Measurements from ENCODE around the gene VPS37C.
"Not testable (repeated sequence)": the region's sequence is repeated elsewhere in the genome, so short reads cannot be mapped to it uniquely, and the experiment has no call there.

The VPS37C gene

DNA sequence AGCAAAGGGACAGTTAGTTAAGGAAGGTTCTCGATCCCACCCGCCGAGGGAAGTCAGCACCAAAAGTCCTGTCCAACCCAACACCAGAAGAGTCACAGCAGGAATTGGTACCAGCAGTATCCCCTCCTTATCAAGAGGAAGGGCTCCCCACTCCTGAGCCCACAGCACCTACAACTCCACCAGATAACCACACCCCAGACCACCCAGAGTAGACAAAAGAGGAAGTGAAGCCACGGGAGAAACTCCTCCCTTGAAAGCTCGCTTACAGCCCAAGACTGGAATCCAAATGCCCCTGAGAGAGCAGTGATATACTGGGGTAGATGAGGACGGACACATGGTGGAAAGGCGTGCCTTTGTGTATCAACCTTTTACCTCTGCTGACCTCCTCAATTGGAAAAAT is 66.2 kb downstream of the VPS37C start:
- no peaks in the 10 kb centered on the region; the same call in 1 of the 2 replicates for H3K79me2 ChIP-seq (ENCODE audit: low read length)
- no peak for TF ChIP-seq EZH2phosphoT487 (IDR thresholded peaks at IDR 0.05; ENCODE audit: low read depth)
- TF ChIP-seq, protein P1, sequence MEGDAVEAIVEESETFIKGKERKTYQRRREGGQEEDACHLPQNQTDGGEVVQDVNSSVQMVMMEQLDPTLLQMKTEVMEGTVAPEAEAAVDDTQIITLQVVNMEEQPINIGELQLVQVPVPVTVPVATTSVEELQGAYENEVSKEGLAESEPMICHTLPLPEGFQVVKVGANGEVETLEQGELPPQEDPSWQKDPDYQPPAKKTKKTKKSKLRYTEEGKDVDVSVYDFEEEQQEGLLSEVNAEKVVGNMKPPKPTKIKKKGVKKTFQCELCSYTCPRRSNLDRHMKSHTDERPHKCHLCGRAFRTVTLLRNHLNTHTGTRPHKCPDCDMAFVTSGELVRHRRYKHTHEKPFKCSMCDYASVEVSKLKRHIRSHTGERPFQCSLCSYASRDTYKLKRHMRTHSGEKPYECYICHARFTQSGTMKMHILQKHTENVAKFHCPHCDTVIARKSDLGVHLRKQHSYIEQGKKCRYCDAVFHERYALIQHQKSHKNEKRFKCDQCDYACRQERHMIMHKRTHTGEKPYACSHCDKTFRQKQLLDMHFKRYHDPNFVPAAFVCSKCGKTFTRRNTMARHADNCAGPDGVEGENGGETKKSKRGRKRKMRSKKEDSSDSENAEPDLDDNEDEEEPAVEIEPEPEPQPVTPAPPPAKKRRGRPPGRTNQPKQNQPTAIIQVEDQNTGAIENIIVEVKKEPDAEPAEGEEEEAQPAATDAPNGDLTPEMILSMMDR (IDR thresholded peaks at IDR 0.05; ENCODE audit: low read depth, low read length): no peak
- H2AFZ ChIP-seq (ENCODE audit: low read depth, low read length): no peak overlapping the region
- peak overlapping the region; percentile 15; the same call in 1 of the 2 replicates for H3K4me3 ChIP-seq (ENCODE audit: low read length)
- no peaks in the 10 kb centered on the region for H4K20me1 ChIP-seq (ENCODE audit: insufficient read depth, low read length)
- peak overlapping the region; percentile 55 for H3K4me2 ChIP-seq (ENCODE audit: low read length)
- 0 out of 2 replicates have a peak, but pooled peaks cover 4% of the 10 kb centered on the region for H3K9me3 ChIP-seq (ENCODE audit: insufficient read depth, low read length)
- H3K27ac ChIP-seq (ENCODE audit: low read length): peak overlapping the region; percentile 64
- no peaks in the 10 kb centered on the region for H3K36me3 ChIP-seq (replicated peaks; ENCODE audit: low read depth, low read length)
- H3K27me3 ChIP-seq (ENCODE audit: low read depth, low read length): no peaks in the 10 kb centered on the region
- peaks cover 90% of the 10 kb centered on the region for H3K4me1 ChIP-seq (ENCODE audit: low read length)
- H3K9ac ChIP-seq (ENCODE audit: low read length): peak overlapping the region; percentile 47; the same call in 1 of the 2 replicates

DNA sequence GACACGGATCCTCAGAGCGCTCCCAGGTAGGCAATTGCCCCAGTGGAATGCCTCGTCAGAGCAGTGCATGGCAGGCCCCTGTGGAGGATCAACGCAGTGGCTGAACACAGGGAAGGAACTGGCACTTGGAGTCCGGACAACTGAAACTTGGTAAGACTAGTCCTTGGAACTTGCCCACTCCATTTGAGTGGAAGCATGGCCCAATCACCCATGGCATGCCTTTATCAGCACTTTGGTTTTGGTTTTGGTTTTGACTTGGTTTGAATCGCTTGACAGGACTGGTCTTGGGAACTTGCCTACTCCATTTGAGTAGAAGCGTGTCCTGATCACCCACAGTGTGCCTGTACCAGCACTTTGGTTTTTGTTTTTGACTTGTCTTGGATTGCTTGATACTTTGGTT is 67.1 kb downstream of the VPS37C start:
- H3K27me3 ChIP-seq (ENCODE audit: low read depth, low read length); H4K20me1 ChIP-seq (ENCODE audit: insufficient read depth, low read length); H3K36me3 ChIP-seq (replicated peaks; ENCODE audit: low read depth, low read length); H3K9me3 ChIP-seq (ENCODE audit: insufficient read depth, low read length); H3K79me2 ChIP-seq (ENCODE audit: low read length); H2AFZ ChIP-seq (ENCODE audit: low read depth, low read length): not testable (repeated sequence)
- Histone ChIP-seq H3K4me2 (ENCODE audit: low read length) (peak overlapping the region; percentile 55), H3K4me1 (ENCODE audit: low read length) (peaks cover 82% of the 10 kb centered on the region), H3K4me3 (ENCODE audit: low read length) (peak overlapping the region; percentile 25; the same call in 1 of the 2 replicates), H3K27ac (ENCODE audit: low read length) (peak overlapping the region; percentile 64), H3K9ac (ENCODE audit: low read length) (peak overlapping the region; percentile 47; the same call in 1 of the 2 replicates)

DNA sequence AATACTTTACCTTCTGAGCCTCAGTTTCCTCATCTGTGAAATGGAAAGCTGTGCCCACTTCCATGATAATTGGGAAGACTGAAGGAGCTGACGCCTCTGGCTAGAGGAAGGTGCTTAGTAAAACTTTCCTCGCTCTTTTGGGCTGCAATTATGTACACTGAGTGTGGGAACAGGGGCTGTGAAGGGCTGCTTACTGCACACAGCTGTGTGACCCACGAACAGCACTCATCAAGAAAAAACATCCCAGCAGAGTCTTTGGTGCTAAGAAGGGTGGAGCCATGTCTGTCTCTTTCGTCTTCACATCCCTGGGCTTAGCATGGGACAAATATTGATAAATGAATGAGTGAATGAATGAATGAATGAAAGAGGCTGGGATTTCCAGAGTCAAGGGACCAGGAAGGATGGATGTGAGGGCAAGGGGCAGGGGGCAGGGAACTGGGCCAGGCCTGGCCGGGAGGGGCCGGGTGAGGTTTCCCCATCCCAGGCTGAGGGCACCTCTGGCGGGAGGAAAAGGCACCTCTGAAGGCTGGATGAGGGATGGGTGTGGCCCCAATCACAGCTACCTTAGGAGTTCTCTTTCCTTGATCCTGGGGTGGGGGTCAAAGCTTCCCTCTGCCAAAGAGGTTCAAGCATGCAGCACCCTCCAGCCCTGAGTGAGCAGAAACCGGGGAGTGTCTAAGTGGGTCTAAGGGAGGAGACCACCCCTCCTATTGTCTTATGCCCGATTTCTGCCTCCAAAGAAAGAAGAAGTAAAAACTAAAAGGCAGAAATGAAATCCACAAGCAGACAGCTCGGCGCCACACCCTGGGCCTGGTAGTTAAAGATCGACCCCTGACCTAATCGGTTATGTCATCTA is 68.1 kb downstream of the VPS37C start:
- Histone ChIP-seq H3K27me3 (ENCODE audit: low read depth, low read length) (no peaks in the 10 kb centered on the region), H3K4me3 (ENCODE audit: low read length) (peak overlapping the region; percentile 52), H3K9ac (ENCODE audit: low read length) (peak overlapping the region; percentile 57), H3K36me3 (replicated peaks; ENCODE audit: low read depth, low read length) (no peaks in the 10 kb centered on the region), H3K4me2 (ENCODE audit: low read length) (peak overlapping the region; percentile 55), H4K20me1 (ENCODE audit: insufficient read depth, low read length) (no peaks in the 10 kb centered on the region), H3K4me1 (ENCODE audit: low read length) (peaks cover 72% of the 10 kb centered on the region), H3K27ac (ENCODE audit: low read length) (peak overlapping the region; percentile 64), H3K79me2 (ENCODE audit: low read length) (no peaks in the 10 kb centered on the region; the same call in 1 of the 2 replicates), H3K9me3 (ENCODE audit: insufficient read depth, low read length) (0 out of 2 replicates have a peak, but pooled peaks cover 4% of the 10 kb centered on the region), H2AFZ (ENCODE audit: low read depth, low read length) (peak overlapping the region; percentile 58)
- TF ChIP-seq EZH2phosphoT487 (IDR thresholded peaks at IDR 0.05; ENCODE audit: low read depth): no peak

DNA sequence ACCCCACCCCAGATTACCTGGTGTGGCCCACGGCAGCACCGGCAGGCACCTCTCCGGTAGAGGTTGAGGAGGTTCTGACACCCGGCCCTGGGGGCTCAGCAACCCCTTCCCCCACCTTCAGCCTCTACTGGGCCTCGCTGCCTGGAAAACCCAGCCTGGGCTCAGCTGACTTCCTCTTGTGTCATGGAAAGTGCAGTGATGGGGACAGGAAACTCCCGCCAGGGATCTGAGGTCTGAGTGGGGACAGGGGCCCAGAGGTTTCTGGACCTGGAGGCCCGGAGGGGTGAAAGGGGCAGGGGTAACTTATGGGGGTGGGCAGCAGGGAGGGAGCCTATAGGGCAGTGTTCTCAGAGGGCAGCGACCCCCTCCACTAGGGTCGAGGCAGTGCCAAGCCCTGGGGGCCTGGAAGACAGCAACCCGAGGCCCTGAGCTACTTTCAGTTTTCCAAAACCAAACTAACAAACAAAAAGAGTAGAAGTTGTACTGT is 68.9 kb downstream of the VPS37C start:
- no peaks in the 10 kb centered on the region for H3K27me3 ChIP-seq (ENCODE audit: low read depth, low read length)
- 0 out of 2 replicates have a peak, but pooled peaks cover 4% of the 10 kb centered on the region for H3K9me3 ChIP-seq (ENCODE audit: insufficient read depth, low read length)
- H3K4me3 ChIP-seq (ENCODE audit: low read length): peak overlapping the region; percentile 52
- TF ChIP-seq, protein P1 (IDR thresholded peaks at IDR 0.05; ENCODE audit: low read depth, low read length): no peak
- no peak for TF ChIP-seq EZH2phosphoT487 (IDR thresholded peaks at IDR 0.05; ENCODE audit: low read depth)
- no peaks in the 10 kb centered on the region for H3K36me3 ChIP-seq (replicated peaks; ENCODE audit: low read depth, low read length)
- no peaks in the 10 kb centered on the region; the same call in 1 of the 2 replicates for H3K79me2 ChIP-seq (ENCODE audit: low read length)
- H3K27ac ChIP-seq (ENCODE audit: low read length): peak overlapping the region; percentile 64
- peak overlapping the region; percentile 55 for H3K4me2 ChIP-seq (ENCODE audit: low read length)
- H2AFZ ChIP-seq (ENCODE audit: low read depth, low read length): peak overlapping the region; percentile 58
- H4K20me1 ChIP-seq (ENCODE audit: insufficient read depth, low read length): no peaks in the 10 kb centered on the region
- H3K9ac ChIP-seq (ENCODE audit: low read length): peak overlapping the region; percentile 57
- peaks cover 64% of the 10 kb centered on the region for H3K4me1 ChIP-seq (ENCODE audit: low read length)

Measured in OCI-LY3 (cell line).